ENCODE results near the gene GAREM2.

DNA sequence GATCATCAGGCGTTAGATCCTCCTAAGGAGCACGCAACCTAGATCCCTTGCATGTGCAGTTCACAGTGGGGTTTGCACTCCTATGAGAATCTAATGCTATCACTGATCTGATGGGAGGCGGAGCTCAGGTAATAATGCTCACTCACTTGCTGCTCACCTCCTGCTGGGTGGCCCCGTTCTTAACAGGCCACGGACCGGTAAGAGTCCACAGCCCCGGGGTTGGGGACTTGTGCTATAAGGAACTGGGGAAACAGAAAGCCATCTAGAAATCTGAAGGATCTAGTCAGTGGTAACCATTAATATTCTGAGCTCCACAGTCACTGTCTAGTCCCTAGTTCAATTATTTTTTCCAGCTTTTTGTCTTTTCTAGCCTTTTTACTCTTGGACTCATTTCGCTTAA, 44.7 kb upstream of the GAREM2 start:
- no peak for TF ChIP-seq CTCF (conservative IDR thresholded peaks at IDR 0.05)
- no peak for TF ChIP-seq EZH2 (IDR thresholded peaks at IDR 0.05; ENCODE audit: low read depth)

Data from PC-9 (cell line).